H1 (cell line): ENCODE results near the gene POLR1D.

Experiments used
- CTCF ChIP-seq, 3 experiments: IDR thresholded peaks; 1 replicate in 2 of 3; 2 replicates in 1 of 3; pipeline versions ENCODE4 v1.5.1 to v1.6.1; 2011; ENCODE audit warnings: low read length in 3 of 3, mild to moderate bottlenecking in 3 of 3, inconsistent platforms in 2 of 3, low read depth in 1 of 3, moderate library complexity in 1 of 3; ENCODE audit not compliant: insufficient read depth in 1 of 3; ENCODE audit errors: control extremely low read depth in 1 of 3
- EZH2 ChIP-seq: fragments of 200-600 bp; sonication (generic); IDR thresholded peaks from 2 replicates; pipeline ENCODE4 v1.7.1; 2012; ENCODE audit warnings: low read depth, mild to moderate bottlenecking, moderate library complexity, low read length, inconsistent platforms; ENCODE audit not compliant: severe bottlenecking
- KDM1A ChIP-seq: fragments of 200-600, 300-600 bp; sonication (generic); IDR thresholded peaks from 2 replicates; pipeline ENCODE4 v1.7.1; 2016; ENCODE audit warnings: mild to moderate bottlenecking, low read length, borderline replicate concordance
- POLR2A ChIP-seq, 2 experiments: IDR thresholded peaks; 1 replicate in 1 of 2; 2 replicates in 1 of 2; pipeline ENCODE4 v1.6.1; 2011; ENCODE audit warnings: low read depth in 2 of 2, low read length in 2 of 2, mild to moderate bottlenecking in 2 of 2; ENCODE audit errors: control extremely low read depth in 1 of 2
- RFX5 ChIP-seq: IDR thresholded peaks from 2 replicates; pipeline ENCODE4 v1.6.1; 2011; ENCODE audit warnings: low read depth, low read length, improper control_type of control experiment, borderline replicate concordance
- TAF7 ChIP-seq: optimal IDR thresholded peaks from 2 replicates; pipeline ENCODE3; 2011; ENCODE audit warnings: low read depth, mild to moderate bottlenecking, inconsistent platforms, low read length, moderate library complexity, borderline replicate concordance
- TBP ChIP-seq: IDR thresholded peaks from 2 replicates; pipeline ENCODE4 v1.6.1; 2011; ENCODE audit warnings: low read depth, low read length, improper control_type of control experiment
- TF ChIP-seq, protein P1 (sequence below): IDR thresholded peaks from 2 replicates; pipeline ENCODE4 v1.6.1; 2011; ENCODE audit warnings: low read length, improper control_type of control experiment

DNA sequence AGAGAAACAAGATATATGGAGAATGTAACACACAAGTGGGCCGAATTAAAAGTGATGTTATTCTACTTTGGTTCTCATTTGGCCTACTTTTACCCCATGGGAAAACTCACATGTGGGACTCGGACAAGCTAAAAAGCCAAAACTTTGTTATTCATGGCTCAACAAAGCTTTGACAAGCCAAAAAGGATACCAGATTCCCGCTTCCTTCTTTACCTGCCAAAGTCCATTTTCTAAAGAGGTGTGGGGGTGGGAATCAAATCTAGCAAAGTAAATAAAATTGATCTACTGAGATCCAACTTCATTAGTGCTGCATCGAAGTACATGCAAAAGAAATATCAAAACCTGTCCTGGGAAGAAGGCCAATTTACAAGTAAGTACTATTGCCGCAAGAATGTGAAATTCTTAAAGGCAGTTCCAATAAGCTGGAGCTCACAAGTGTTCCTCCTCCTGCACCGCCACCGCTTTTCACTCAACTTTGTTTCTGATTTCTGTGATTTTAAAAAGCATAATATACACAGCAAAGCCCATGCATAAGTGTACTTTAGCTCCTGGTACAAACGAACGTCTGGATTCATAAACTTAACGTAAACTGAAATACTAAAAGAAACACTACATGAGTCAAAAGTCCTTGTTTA is 2.5 kb upstream of the POLR1D start:
- TF ChIP-seq POLR2A (IDR thresholded peaks at IDR 0.05; ENCODE audit: control extremely low read depth in 1 of 2, low read depth in 2 of 2, low read length in 2 of 2), result no peak
- TF ChIP-seq, protein P1, sequence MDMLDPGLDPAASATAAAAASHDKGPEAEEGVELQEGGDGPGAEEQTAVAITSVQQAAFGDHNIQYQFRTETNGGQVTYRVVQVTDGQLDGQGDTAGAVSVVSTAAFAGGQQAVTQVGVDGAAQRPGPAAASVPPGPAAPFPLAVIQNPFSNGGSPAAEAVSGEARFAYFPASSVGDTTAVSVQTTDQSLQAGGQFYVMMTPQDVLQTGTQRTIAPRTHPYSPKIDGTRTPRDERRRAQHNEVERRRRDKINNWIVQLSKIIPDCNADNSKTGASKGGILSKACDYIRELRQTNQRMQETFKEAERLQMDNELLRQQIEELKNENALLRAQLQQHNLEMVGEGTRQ, result no peak
- TF ChIP-seq KDM1A, result no peak
- TF ChIP-seq CTCF (IDR thresholded peaks at IDR 0.05; ENCODE audit: control extremely low read depth in 1 of 3, insufficient read depth in 1 of 3, low read depth in 1 of 3, low read length in 3 of 3), result no peak
- no peak for TF ChIP-seq RFX5
- no peak for TF ChIP-seq EZH2
- TF ChIP-seq TBP, result no peak
- TF ChIP-seq TAF7, result no peak
